GM23338 (cell line): ENCODE measurements around the gene DPEP3. TPM values are rescaled to one million over a fixed set of nuclear protein-coding genes. Genes with fewer than 3 reads are reported as not detected.

Experiments
- ATAC-seq: fragments of 200-7000 bp; cut with Tn5 transposase; 3 replicates; pipeline ENCODE4 v1.9.1; 2020
- DNase-seq: peaks from one replicate; pipeline ENCODE4 v3.0.0-alpha.2; 2015; ENCODE audit warnings: low spot score
- H2AFZ ChIP-seq: fragments of 200-600 bp; sonication (generic); 2 replicates; pipeline ENCODE4 v1.8.0; 2016; ENCODE audit warnings: antibody characterized with exemption, mild to moderate bottlenecking, moderate library complexity
- H3F3A ChIP-seq: fragments of 200-600 bp; sonication (generic); replicated peaks from 2 replicates; pipeline ENCODE4 v1.8.0; 2017; ENCODE audit warnings: antibody characterized with exemption, mixed run types, low read depth
- H3K27ac ChIP-seq: fragments of 200-600 bp; sonication (generic); 2 replicates; pipeline ENCODE4 v1.6.1; 2016; ENCODE audit warnings: low read depth
- H3K27me3 ChIP-seq: fragments of 200-600 bp; sonication (generic); 2 replicates; pipeline ENCODE4 v1.8.0; 2016; ENCODE audit warnings: mild to moderate bottlenecking, mixed run types, moderate library complexity; ENCODE audit not compliant: insufficient read depth
- H3K36me3 ChIP-seq: fragments of 200-600 bp; sonication (generic); 2 replicates; pipeline ENCODE4 v1.8.0; 2016; ENCODE audit warnings: mild to moderate bottlenecking; ENCODE audit not compliant: insufficient read depth
- H3K4me1 ChIP-seq: fragments of 200-600 bp; sonication (generic); 2 replicates; pipeline ENCODE4 v1.8.0; 2016; ENCODE audit warnings: mild to moderate bottlenecking, moderate library complexity; ENCODE audit not compliant: insufficient read depth
- H3K4me2 ChIP-seq: fragments of 200-600 bp; sonication (generic); 2 replicates; pipeline ENCODE4 v1.7.1; 2017; ENCODE audit warnings: mixed run types
- H3K4me3 ChIP-seq: fragments of 200-600 bp; sonication (generic); 2 replicates; pipeline ENCODE4 v1.6.1; 2016; ENCODE audit warnings: mixed run types
- H3K79me2 ChIP-seq: fragments of 200-600 bp; sonication (generic); replicated peaks from 2 replicates; pipeline ENCODE4 v1.8.0; 2017; ENCODE audit warnings: mild to moderate bottlenecking; ENCODE audit not compliant: insufficient read depth
- H3K9me2 ChIP-seq: fragments of 200-600 bp; sonication (generic); 2 replicates; pipeline ENCODE4 v1.8.0; 2017; ENCODE audit not compliant: insufficient read depth
- H4K20me1 ChIP-seq: fragments of 200-600 bp; sonication (generic); replicated peaks from 2 replicates; pipeline ENCODE4 v1.8.0; 2017; ENCODE audit warnings: mild to moderate bottlenecking; ENCODE audit not compliant: insufficient read depth
- H3K27ac Mint-ChIP-seq: 2 replicates; pipeline ENCODE4 v1.8.0; 2020; ENCODE audit warnings: inconsistent platforms, mild to moderate bottlenecking, moderate library complexity, mixed read lengths
- H3K27me3 Mint-ChIP-seq: 3 replicates; pipeline ENCODE4 v1.8.0; 2022; ENCODE audit warnings: low read depth, mild to moderate bottlenecking, moderate library complexity, mixed read lengths, inconsistent platforms; ENCODE audit not compliant: insufficient read depth, poor library complexity
- H3K36me3 Mint-ChIP-seq: 3 replicates; pipeline ENCODE4 v1.8.0; 2021; ENCODE audit warnings: low read depth, mild to moderate bottlenecking, inconsistent platforms, moderate library complexity, mixed read lengths
- H3K4me1 Mint-ChIP-seq: 3 replicates; pipeline ENCODE4 v1.8.0; 2020; ENCODE audit warnings: mild to moderate bottlenecking, inconsistent platforms, mixed read lengths
- H3K4me3 Mint-ChIP-seq: 3 replicates; pipeline ENCODE4 v1.8.0; 2021; ENCODE audit warnings: moderate library complexity, mild to moderate bottlenecking, inconsistent platforms, mixed read lengths
- H3K9me3 Mint-ChIP-seq: 3 replicates; pipeline ENCODE4 v1.8.0; 2020; ENCODE audit warnings: moderate library complexity, mild to moderate bottlenecking, inconsistent platforms, mixed read lengths
- CREB1 ChIP-seq: fragments of 250-450 bp; sonication (Bioruptor Pico); IDR thresholded peaks from 2 replicates; pipeline ENCODE4 v1.5.0; 2020; ENCODE audit warnings: low read depth, mild to moderate bottlenecking, moderate library complexity
- EZH2phosphoT487 ChIP-seq: fragments of 200-600 bp; sonication (generic); IDR thresholded peaks from one replicate; pipeline ENCODE4 v1.8.1; 2018; ENCODE audit warnings: antibody characterized with exemption; ENCODE audit not compliant: unreplicated experiment
- NANOG ChIP-seq: IDR thresholded peaks from 2 replicates; pipeline ENCODE4 v1.6.1; 2016; ENCODE audit warnings: antibody characterized with exemption, borderline replicate concordance
- POLR2AphosphoS5 ChIP-seq: IDR thresholded peaks from 2 replicates; pipeline ENCODE4 v1.6.1; 2016; ENCODE audit warnings: antibody characterized with exemption, low read depth
- REST ChIP-seq: IDR thresholded peaks from one replicate; pipeline ENCODE4 v1.6.1; 2018; ENCODE audit warnings: antibody characterized with exemption; ENCODE audit not compliant: unreplicated experiment
- STAT1 ChIP-seq: IDR thresholded peaks from one replicate; pipeline ENCODE4 v1.6.1; 2016; ENCODE audit warnings: antibody characterized with exemption; ENCODE audit not compliant: unreplicated experiment
- ZNF331 ChIP-seq: fragments of 250-450 bp; sonication (Bioruptor Pico); IDR thresholded peaks from 2 replicates; pipeline ENCODE4 v1.5.0; 2020; ENCODE audit warnings: low read depth, mild to moderate bottlenecking, moderate library complexity
- polyA plus RNA-seq: library from polyadenylated mRNA; unstranded; fragments of >200 nt; fragmentation: Nextera tagmentation; extraction: Ambion mirVana; gene quantifications from 2 replicates; pipeline ENCODE4 v1.2.1, GENCODE V29; 2016
- total RNA-seq: library from RNA; depleted of rRNA; stranded (reverse); fragments of >200 nt; shearing (Covaris generic); gene quantifications from 2 replicates; pipeline ENCODE4 v1.2.3, GENCODE V29; 2014

The DPEP3 gene
- total and polyA plus RNA-seq, 2 experiments from 2014 or later = 8.8 to 18.4 TPM

GRCh38 chr16:67967183-67967957 lies 12.9 kb downstream of the DPEP3 start:
- ATAC-seq = peak; percentile 2
- H3K4me3 ChIP-seq = peak overlapping the region; percentile 91
- peaks cover 19% of the 10 kb centered on the region for H3K27me3 Mint-ChIP-seq

GRCh38 chr16:67966549-67967182 lies 13.6 kb downstream of the DPEP3 start:
- no peaks in the 10 kb centered on the region for H3K27me3 ChIP-seq
- peak overlapping the region; percentile 45; the same call in 1 of the 2 replicates for H3K27ac ChIP-seq
- peak overlapping the region; percentile 53; the same call in 1 of the 2 replicates for H3K27ac Mint-ChIP-seq
- H3K4me3 ChIP-seq = peak overlapping the region; percentile 91
- peak overlapping the region; percentile 99 for H3K4me2 ChIP-seq
- peak overlapping the region; percentile 89 for H3K4me3 Mint-ChIP-seq
- no peak overlapping the region for H2AFZ ChIP-seq
- H4K20me1 ChIP-seq = peaks cover 25% of the 10 kb centered on the region
- H3K36me3 ChIP-seq = no peaks in the 10 kb centered on the region; the same call in 1 of the 2 replicates
- peak; percentile 52 for DNase-seq
- peaks cover 12% of the 10 kb centered on the region for H3K36me3 Mint-ChIP-seq
- no peaks in the 10 kb centered on the region; the same call in 2 of the 3 replicates for H3K9me3 Mint-ChIP-seq
- ATAC-seq = peak; percentile 20
- 0 out of 2 replicates have a peak, but pooled peaks cover 22% of the 10 kb centered on the region for H3F3A ChIP-seq
- H3K9me2 ChIP-seq = no peaks in the 10 kb centered on the region
- TF ChIP-seq POLR2AphosphoS5 (peak; percentile 43; the same call in 1 of the 2 replicates), ZNF331 (CRISPR knock-in tag) (no peak)
- peaks cover 44% of the 10 kb centered on the region for H3K4me1 Mint-ChIP-seq
- peaks cover 38% of the 10 kb centered on the region for H3K4me1 ChIP-seq
- peaks cover 18% of the 10 kb centered on the region for H3K27me3 Mint-ChIP-seq
- H3K79me2 ChIP-seq = peaks cover 42% of the 10 kb centered on the region

More at GRCh38 chr16:67967183-67967957, 12.9 kb downstream of the DPEP3 start:
- peak overlapping the region; percentile 99 for H3K4me2 ChIP-seq
- H3F3A ChIP-seq = 0 out of 2 replicates have a peak, but pooled peaks cover 22% of the 10 kb centered on the region
- no peaks in the 10 kb centered on the region for H3K27me3 ChIP-seq
- Mint-ChIP-seq H3K4me3 (peak overlapping the region; percentile 89), H3K9me3 (no peaks in the 10 kb centered on the region; the same call in 2 of the 3 replicates), H3K27ac (peak overlapping the region; percentile 57; the same call in 1 of the 2 replicates), H3K4me1 (peaks cover 44% of the 10 kb centered on the region), H3K36me3 (peaks cover 8% of the 10 kb centered on the region)
- H3K36me3 ChIP-seq = no peaks in the 10 kb centered on the region; the same call in 1 of the 2 replicates
- H3K4me1 ChIP-seq = peaks cover 38% of the 10 kb centered on the region
- no peak overlapping the region for H3K27ac ChIP-seq
- no peak for DNase-seq
- no peak overlapping the region; the same call in 1 of the 2 replicates for H2AFZ ChIP-seq
- H3K79me2 ChIP-seq = peaks cover 42% of the 10 kb centered on the region
- no peak for TF ChIP-seq POLR2AphosphoS5
- no peak for TF ChIP-seq REST
- TF ChIP-seq NANOG = no peak
- no peak for TF ChIP-seq STAT1
- TF ChIP-seq ZNF331 (CRISPR knock-in tag) = no peak
- TF ChIP-seq EZH2phosphoT487 = no peak
- TF ChIP-seq CREB1 (CRISPR knock-in tag) = no peak
- H3K9me2 ChIP-seq = no peaks in the 10 kb centered on the region
- peaks cover 22% of the 10 kb centered on the region for H4K20me1 ChIP-seq
